ENCODE results near the gene WDR43. TPM values are rescaled to one million over a fixed set of nuclear protein-coding genes. Genes with fewer than 3 reads are reported as not detected.

The WDR43 gene
- total RNA-seq, 2 donors from 2014 or later: 66.6 to 84.3 TPM

- ATAC-seq (no peak), DNase-seq (no peak)
- Mint-ChIP-seq H3K4me3 (no peak overlapping the region), H3K27ac (peak overlapping the region; percentile 6), H3K36me3 (ENCODE audit: low read depth) (no peaks in the 10 kb centered on the region), H3K4me1 (peaks cover 10% of the 10 kb centered on the region), H3K27me3 (peaks cover 5% of the 10 kb centered on the region)
- no peaks in the 10 kb centered on the region for H3K9me3 ChIP-seq (ENCODE audit: control insufficient read depth, low read length, poor library complexity, severe bottlenecking)
Observed at GRCh38 chr2:28994679-28995078, 100.2 kb downstream of the WDR43 start.

- H3K9me3 ChIP-seq (ENCODE audit: control insufficient read depth, low read length, poor library complexity, severe bottlenecking): no peaks in the 10 kb centered on the region
- ATAC-seq (no peak), DNase-seq (no peak)
- H3K27ac Mint-ChIP-seq: peak overlapping the region; percentile 29
- H3K27me3 Mint-ChIP-seq: peaks cover 5% of the 10 kb centered on the region
- no peak overlapping the region for H3K4me3 Mint-ChIP-seq
- no peaks in the 10 kb centered on the region for H3K36me3 Mint-ChIP-seq (ENCODE audit: low read depth)
- peaks cover 19% of the 10 kb centered on the region for H3K4me1 Mint-ChIP-seq
Observed at GRCh38 chr2:28995765-28996750, 101.6 kb downstream of the WDR43 start.

- no peak overlapping the region for H3K4me3 Mint-ChIP-seq
- no peak for DNase-seq
- no peaks in the 10 kb centered on the region for H3K36me3 Mint-ChIP-seq (ENCODE audit: low read depth)
Observed at GRCh38 chr2:28997237-28997846, 102.9 kb downstream of the WDR43 start.

More at GRCh38 chr2:28997237-28997846, 102.9 kb downstream of the WDR43 start:
- H3K9me3 ChIP-seq (ENCODE audit: control insufficient read depth, low read length, poor library complexity, severe bottlenecking): no peaks in the 10 kb centered on the region
- H3K27me3 Mint-ChIP-seq: peaks cover 5% of the 10 kb centered on the region
- ATAC-seq: no peak
- H3K27ac Mint-ChIP-seq: peak overlapping the region; percentile 39
- peaks cover 28% of the 10 kb centered on the region for H3K4me1 Mint-ChIP-seq

Other genes with a start within 250 kb of the WDR43 start
- gene PPP1CB, start 142.8 kb upstream of the WDR43 start, total RNA-seq: 100 to 1,000 TPM; 309 to 313 TPM
- gene SPDYA, start 83.8 kb upstream of the WDR43 start, total RNA-seq: 10 to 100 TPM; 11.2 to 18.7 TPM
- gene TRMT61B, start 24.4 kb upstream of the WDR43 start, total RNA-seq: 10 to 100 TPM; 16.2 to 17.7 TPM
- 1 to 10 TPM; 4.2 to 5.2 TPM for gene TOGARAM2, start 86.6 kb downstream of the WDR43 start, total RNA-seq
- gene PCARE, start 179.9 kb downstream of the WDR43 start, total RNA-seq: not detected
- 10 to 100 TPM; 36.8 to 41.6 TPM for gene CLIP4, start 220.7 kb downstream of the WDR43 start, total RNA-seq